Coronary artery (tissue), 2 donors: ENCODE measurements around the gene DCLK1.

ENCODE experiments used
- DNase-seq: peaks from one replicate; pipeline ENCODE4 v3.0.0-alpha.2; 2017; ENCODE audit warnings: low spot score
- H3K27ac ChIP-seq, 2 donors: fragments of 200-600 bp; sonication (generic); one replicate each; pipeline ENCODE4 v1.5.1; 2016 to 2019
- H3K4me3 ChIP-seq: fragments of 200-600 bp; sonication (generic); 2 replicates; pipeline ENCODE4 v1.5.1; 2016; ENCODE audit warnings: mild to moderate bottlenecking, moderate library complexity
- TF ChIP-seq, protein P1 (sequence below): fragments of 200-600 bp; sonication (generic); IDR thresholded peaks from one replicate; pipeline ENCODE4 v1.5.1; 2019; ENCODE audit warnings: antibody characterized with exemption

DCLK1 gene

DNA sequence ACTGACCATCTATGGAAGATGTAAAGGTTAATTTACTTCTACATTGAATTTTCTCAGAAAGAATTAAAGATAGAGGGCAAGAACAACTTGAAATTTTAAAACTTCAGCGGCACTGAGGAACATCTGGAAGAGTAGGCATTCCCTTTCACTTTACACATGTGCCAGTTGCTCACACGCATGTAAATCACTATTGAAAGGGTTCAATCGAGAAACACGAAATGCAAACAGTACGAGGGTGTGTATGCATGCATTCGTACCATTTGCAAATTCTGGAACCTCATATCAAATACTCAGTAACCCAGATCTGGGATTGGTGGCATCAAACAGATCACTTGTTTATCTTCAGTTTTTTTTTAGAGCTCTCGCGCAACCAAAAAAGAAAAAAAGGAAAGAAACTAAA is 339.2 kb downstream of the DCLK1 start:
- TF ChIP-seq, protein P1, sequence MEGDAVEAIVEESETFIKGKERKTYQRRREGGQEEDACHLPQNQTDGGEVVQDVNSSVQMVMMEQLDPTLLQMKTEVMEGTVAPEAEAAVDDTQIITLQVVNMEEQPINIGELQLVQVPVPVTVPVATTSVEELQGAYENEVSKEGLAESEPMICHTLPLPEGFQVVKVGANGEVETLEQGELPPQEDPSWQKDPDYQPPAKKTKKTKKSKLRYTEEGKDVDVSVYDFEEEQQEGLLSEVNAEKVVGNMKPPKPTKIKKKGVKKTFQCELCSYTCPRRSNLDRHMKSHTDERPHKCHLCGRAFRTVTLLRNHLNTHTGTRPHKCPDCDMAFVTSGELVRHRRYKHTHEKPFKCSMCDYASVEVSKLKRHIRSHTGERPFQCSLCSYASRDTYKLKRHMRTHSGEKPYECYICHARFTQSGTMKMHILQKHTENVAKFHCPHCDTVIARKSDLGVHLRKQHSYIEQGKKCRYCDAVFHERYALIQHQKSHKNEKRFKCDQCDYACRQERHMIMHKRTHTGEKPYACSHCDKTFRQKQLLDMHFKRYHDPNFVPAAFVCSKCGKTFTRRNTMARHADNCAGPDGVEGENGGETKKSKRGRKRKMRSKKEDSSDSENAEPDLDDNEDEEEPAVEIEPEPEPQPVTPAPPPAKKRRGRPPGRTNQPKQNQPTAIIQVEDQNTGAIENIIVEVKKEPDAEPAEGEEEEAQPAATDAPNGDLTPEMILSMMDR: no peak
- Histone ChIP-seq H3K27ac (no peak overlapping the region), H3K4me3 (no peak overlapping the region)
- no peak for DNase-seq

DNA sequence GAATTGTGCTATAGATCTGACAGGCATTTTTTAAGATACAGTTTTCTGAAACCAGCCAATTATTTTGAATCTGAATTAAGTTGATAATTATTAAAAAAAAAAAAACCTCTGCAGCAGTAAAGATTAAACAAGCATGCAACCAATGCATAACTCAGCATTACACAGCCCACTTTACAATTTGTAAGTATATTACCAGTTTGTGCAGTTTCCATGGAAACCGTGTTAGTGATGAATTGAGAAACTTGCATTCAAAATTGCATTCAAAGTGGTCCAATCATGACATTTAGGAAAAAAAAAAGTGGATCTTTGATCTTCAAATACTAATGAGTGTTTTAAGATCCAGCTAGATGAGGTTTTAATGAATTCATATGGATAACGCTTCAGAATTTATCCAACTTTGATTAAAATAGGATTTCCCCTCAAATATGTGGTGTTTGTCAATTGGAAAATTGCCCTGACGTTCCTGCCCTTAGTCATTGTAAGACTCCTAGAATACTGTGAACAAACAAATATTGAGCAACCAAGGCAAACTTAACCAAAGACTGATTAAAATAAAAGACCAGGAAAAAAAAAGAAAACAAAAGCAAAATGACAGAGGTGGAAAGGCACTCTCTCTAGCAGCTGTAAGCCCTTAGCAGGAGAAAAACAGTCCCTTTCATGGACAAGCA is 339.9 kb downstream of the DCLK1 start:
- H3K27ac ChIP-seq: no peak overlapping the region
- TF ChIP-seq, protein P1: no peak
- no peak for DNase-seq
- H3K4me3 ChIP-seq: no peak overlapping the region

DNA sequence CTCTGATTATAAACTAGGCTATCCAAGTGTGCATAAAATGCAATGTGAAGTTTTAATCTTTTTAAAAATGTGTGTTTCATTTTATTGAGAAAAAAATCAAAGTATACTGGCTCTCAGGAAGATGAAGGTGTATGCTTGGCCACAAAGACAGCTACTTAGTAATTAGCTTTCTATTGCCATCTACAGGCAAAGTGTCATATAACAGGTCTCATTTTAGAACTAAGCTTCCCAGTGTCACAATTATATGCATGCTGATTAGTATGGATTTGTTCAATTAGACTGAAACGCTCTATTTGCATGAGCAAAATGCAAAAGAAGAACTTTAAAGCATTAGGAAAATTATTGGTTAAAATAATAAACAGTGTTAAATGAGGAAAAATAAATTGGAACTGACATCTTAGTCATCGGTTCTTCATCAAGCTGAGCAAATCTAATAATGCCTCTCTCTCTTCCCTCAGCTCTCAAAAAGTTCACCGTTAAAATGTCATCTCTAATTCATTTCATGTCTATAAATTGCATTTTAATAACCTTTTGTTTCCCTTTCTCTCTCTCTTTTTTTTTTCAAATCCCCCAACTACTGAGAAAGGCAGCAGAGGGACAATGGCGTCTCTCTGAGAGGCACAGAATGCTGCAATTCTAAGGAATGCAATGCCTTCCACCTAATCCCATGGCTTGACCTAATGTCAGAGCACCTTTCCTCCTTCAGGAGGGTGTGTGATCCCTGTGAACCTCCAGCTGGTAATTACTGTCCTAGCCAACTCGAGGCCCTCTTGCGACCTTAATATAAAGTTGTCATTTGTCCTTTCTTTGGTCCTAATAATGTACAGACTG is 341.6 kb downstream of the DCLK1 start:
- no peak for DNase-seq
- Histone ChIP-seq H3K4me3 (no peak overlapping the region), H3K27ac (no peak overlapping the region)
- TF ChIP-seq, protein P1: no peak

DNA sequence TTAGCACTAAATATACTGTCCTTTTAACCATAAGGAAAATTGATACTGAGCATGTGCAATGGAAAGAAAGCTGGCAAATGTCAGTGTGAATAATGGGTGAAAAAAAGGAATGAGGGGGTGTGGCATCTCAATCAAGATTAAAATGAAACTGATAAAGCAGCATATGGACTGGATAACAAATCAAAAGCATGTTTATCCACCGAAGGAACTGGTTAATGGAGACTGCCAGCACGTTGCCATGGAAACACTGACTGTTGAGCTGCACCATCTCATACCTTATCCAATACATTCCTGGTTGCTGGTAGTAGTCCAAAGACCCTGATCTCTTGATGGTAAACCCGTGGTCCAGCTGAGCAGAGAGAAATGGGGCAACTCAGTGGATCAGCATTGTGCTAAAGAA is 343.2 kb downstream of the DCLK1 start:
- no peak overlapping the region for H3K27ac ChIP-seq
- TF ChIP-seq, protein P1: no peak
- no peak overlapping the region for H3K4me3 ChIP-seq
- no peak for DNase-seq

DNA sequence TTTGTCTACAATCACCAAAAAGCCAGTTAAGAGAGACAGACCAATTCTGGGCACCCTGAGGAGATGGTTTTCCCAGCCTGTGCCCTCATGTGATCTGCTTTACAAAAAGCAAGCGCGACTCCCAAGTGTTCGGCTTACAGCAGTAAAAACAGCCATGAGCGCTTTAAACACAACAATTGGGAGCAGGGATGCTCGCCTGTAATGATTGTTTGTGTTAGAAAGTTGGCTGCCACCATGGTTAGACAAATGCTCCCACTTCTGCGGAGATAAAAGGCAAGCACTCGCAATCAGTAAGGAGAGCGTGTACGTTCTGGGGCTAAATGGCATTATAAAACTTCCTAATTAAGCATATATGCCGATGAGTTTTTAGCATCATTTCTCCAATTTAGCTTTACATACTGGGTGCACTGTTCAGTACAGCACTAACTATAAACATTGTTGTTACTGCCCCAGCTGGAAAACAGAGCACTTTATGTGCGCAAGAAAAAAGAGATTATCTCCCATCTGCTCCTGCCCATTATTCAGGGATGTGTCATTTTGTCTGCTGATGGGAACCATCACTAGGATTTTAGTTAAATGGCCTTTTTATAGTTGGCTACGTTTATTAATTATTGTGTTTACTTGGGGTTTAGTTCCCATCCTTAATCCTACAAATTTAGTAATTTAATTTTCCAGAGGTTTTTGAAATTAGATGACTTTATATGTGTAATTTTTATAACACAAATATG is 345.4 kb downstream of the DCLK1 start:
- no peak overlapping the region for H3K27ac ChIP-seq
- TF ChIP-seq, protein P1: no peak
- no peak overlapping the region for H3K4me3 ChIP-seq
- DNase-seq: no peak

DNA sequence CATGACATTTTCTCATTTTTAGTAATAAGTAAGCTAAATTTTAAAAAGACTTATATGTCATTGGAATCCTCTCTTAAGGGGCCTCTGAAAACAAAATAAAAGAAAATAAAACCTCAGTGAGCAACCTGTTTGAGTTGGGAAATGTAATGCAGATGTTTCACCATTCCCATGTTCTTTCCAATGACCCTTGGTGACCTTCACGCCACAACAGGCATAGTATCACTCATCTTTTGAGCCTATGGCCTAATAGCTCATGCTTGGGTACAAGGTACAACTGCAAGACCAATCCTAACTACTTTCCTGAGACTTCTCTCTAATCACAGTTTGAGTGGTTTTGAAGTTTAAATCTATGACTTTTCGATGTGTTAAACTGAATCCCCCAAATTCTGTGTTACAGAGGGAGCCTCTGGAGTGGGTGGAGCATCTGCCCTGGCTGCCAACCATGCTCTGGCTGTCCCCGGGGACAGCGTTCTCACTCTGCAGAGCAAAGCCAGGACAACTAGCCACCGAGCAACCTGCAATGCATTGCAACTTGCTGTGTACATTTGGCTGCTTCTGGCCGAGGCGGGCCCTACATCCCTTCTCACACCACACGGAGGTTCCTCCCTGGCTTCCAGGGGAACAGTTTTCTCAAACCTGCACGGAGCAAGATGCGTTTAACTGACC is 346.8 kb downstream of the DCLK1 start:
- TF ChIP-seq, protein P1: no peak
- H3K27ac ChIP-seq: no peak overlapping the region
- H3K4me3 ChIP-seq: no peak overlapping the region
- DNase-seq: no peak
